ENCODE results near the gene CSAD.
"Not testable (repeated sequence)": the region's sequence is repeated elsewhere in the genome, so short reads cannot be mapped to it uniquely, and the experiment has no call there.

Gene CSAD

DNA sequence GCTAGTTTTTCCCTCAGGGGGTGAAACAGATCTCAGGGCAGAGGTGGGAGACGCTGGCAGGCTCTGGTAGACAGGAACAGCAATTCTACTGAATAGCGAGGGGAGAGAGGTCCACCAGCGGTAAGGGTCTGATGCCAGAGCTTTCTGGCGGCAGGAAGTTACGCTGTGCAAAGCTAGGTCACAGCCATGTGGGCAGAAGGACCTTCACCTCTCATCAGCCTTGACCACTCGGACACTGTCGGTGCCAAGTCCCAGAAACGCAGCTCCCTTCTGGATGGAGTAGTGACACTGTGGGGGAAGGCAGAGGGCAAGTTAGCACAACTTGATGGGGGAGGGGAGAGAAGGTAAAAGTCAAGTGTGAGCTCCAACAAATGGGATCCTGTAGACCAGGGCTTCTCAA lies 10.5 kb downstream of the CSAD start:
- H3K27me3 ChIP-seq (ENCODE audit: low read length) = no peaks in the 10 kb centered on the region

DNA sequence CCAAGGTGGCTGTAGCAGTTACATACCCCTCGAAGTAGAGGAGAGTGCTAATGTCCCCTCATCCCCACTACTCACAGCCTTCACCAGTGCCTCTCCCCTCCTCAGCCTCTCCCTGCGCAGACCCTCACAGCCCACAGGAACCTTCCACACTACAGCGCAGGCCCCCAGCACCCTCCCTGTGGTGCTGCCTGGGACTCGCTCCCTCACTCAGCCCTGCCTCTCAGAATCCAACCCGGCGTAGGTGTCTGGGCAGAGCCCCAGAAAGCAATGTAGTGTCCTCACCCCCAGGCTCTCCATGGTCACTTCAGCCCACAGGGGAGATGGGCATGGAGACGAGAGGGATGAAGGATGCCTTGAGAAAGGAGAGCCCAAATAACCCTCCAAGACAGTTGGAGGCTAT lies 11.1 kb downstream of the CSAD start:
- H3K36me3 ChIP-seq (ENCODE audit: low read length) = no peaks in the 10 kb centered on the region
- no peak overlapping the region for H3K4me3 ChIP-seq (ENCODE audit: insufficient read depth, low read length, poor library complexity, severe bottlenecking)
- TF ChIP-seq EZH2phosphoT487 (conservative IDR thresholded peaks at IDR 0.05; ENCODE audit: low read length) = no peak
- TF ChIP-seq, protein P1, sequence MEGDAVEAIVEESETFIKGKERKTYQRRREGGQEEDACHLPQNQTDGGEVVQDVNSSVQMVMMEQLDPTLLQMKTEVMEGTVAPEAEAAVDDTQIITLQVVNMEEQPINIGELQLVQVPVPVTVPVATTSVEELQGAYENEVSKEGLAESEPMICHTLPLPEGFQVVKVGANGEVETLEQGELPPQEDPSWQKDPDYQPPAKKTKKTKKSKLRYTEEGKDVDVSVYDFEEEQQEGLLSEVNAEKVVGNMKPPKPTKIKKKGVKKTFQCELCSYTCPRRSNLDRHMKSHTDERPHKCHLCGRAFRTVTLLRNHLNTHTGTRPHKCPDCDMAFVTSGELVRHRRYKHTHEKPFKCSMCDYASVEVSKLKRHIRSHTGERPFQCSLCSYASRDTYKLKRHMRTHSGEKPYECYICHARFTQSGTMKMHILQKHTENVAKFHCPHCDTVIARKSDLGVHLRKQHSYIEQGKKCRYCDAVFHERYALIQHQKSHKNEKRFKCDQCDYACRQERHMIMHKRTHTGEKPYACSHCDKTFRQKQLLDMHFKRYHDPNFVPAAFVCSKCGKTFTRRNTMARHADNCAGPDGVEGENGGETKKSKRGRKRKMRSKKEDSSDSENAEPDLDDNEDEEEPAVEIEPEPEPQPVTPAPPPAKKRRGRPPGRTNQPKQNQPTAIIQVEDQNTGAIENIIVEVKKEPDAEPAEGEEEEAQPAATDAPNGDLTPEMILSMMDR (IDR thresholded peaks at IDR 0.05; ENCODE audit: insufficient read depth, low read length, poor library complexity, severe bottlenecking) = no peak
- H2AFZ ChIP-seq (ENCODE audit: low read depth, low read length, severe bottlenecking) = no peak overlapping the region
- H3K9me2 ChIP-seq (replicated peaks; ENCODE audit: insufficient read depth, low read length) = no peaks in the 10 kb centered on the region
- H4K20me1 ChIP-seq (ENCODE audit: low read depth, low read length) = no peaks in the 10 kb centered on the region
- H3K27me3 ChIP-seq (ENCODE audit: low read length) = no peaks in the 10 kb centered on the region
- no peak overlapping the region for H3K27ac ChIP-seq (ENCODE audit: low read depth, low read length)
- no peaks in the 10 kb centered on the region for H3K9me3 ChIP-seq (ENCODE audit: insufficient read depth, low read length)
- no peak overlapping the region for H3K4me2 ChIP-seq (ENCODE audit: low read depth, low read length, poor library complexity, severe bottlenecking)
- H3K9ac ChIP-seq (ENCODE audit: low read length) = no peak overlapping the region
- H3F3A ChIP-seq (ENCODE audit: insufficient read depth) = no peaks in the 10 kb centered on the region
- H3K79me2 ChIP-seq (ENCODE audit: insufficient read depth, low read length) = no peaks in the 10 kb centered on the region

More for the DNA sequence above, 10.5 kb downstream of the CSAD start:
- H3K9ac ChIP-seq (ENCODE audit: low read length) = no peak overlapping the region
- TF ChIP-seq, protein P1 (IDR thresholded peaks at IDR 0.05; ENCODE audit: insufficient read depth, low read length, poor library complexity, severe bottlenecking) = no peak
- no peak for TF ChIP-seq EZH2phosphoT487 (conservative IDR thresholded peaks at IDR 0.05; ENCODE audit: low read length)
- no peak overlapping the region for H2AFZ ChIP-seq (ENCODE audit: low read depth, low read length, severe bottlenecking)
- H3F3A ChIP-seq (ENCODE audit: insufficient read depth) = no peaks in the 10 kb centered on the region
- H3K4me3 ChIP-seq (ENCODE audit: insufficient read depth, low read length, poor library complexity, severe bottlenecking) = no peak overlapping the region
- H3K79me2 ChIP-seq (ENCODE audit: insufficient read depth, low read length) = no peaks in the 10 kb centered on the region
- H3K36me3 ChIP-seq (ENCODE audit: low read length) = no peaks in the 10 kb centered on the region
- no peak overlapping the region for H3K27ac ChIP-seq (ENCODE audit: low read depth, low read length)
- no peaks in the 10 kb centered on the region for H4K20me1 ChIP-seq (ENCODE audit: low read depth, low read length)
- H3K9me2 ChIP-seq (replicated peaks; ENCODE audit: insufficient read depth, low read length) = no peaks in the 10 kb centered on the region
- no peaks in the 10 kb centered on the region for H3K9me3 ChIP-seq (ENCODE audit: insufficient read depth, low read length)
- no peak overlapping the region for H3K4me2 ChIP-seq (ENCODE audit: low read depth, low read length, poor library complexity, severe bottlenecking)

DNA sequence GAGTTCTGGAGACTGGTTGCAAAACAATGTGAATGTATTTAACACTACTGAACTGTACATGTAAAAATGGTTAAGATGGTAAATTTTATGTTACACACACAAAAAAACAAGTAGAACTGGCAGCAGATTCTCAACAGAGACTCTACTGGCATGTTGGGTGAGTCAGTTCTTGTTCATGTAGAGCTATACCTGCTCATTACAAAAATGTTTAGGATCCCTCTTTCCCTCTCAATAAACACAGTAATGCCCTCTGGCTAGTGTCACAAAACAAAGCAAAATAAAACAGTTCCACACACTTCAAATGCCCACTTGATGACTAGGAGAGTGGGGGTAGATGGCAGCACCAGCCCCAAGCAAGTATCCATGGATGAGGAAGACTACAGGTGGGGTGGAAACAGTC lies 13.9 kb downstream of the CSAD start:
- no peak overlapping the region for H2AFZ ChIP-seq (ENCODE audit: low read depth, low read length, severe bottlenecking)
- no peaks in the 10 kb centered on the region for H3K9me2 ChIP-seq (replicated peaks; ENCODE audit: insufficient read depth, low read length)
- H3K79me2 ChIP-seq (ENCODE audit: insufficient read depth, low read length) = no peaks in the 10 kb centered on the region
- H3K36me3 ChIP-seq (ENCODE audit: low read length) = no peaks in the 10 kb centered on the region
- no peaks in the 10 kb centered on the region for H3K27me3 ChIP-seq (ENCODE audit: low read length)
- H3K9me3 ChIP-seq (ENCODE audit: insufficient read depth, low read length) = no peaks in the 10 kb centered on the region
- no peaks in the 10 kb centered on the region for H4K20me1 ChIP-seq (ENCODE audit: low read depth, low read length)
- no peak overlapping the region for H3K9ac ChIP-seq (ENCODE audit: low read length)
- TF ChIP-seq, protein P1 (IDR thresholded peaks at IDR 0.05; ENCODE audit: insufficient read depth, low read length, poor library complexity, severe bottlenecking) = no peak
- TF ChIP-seq EZH2phosphoT487 (conservative IDR thresholded peaks at IDR 0.05; ENCODE audit: low read length) = no peak
- no peak overlapping the region for H3K27ac ChIP-seq (ENCODE audit: low read depth, low read length)
- H3F3A ChIP-seq (ENCODE audit: insufficient read depth) = no peaks in the 10 kb centered on the region
- no peak overlapping the region for H3K4me3 ChIP-seq (ENCODE audit: insufficient read depth, low read length, poor library complexity, severe bottlenecking)
- H3K4me2 ChIP-seq (ENCODE audit: low read depth, low read length, poor library complexity, severe bottlenecking) = no peak overlapping the region

DNA sequence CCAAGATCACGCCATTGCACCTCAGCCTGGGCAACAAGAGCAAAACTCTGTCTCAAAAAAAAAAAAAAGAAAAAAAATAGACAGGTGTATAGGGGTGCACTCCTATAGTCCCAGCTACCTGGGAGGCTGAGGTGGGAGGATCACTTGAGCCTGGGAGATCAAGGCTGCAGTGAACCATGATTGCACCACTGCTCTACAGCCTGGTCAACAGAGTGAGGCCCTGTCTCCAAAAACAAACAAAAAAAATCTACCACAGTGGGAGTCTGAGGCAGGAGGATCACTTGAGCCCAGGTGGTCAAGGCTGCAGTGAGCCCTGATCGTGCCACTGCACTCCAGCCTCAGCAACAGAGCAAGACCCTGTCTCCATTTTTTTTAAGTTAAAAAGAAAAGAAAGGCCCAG lies 17.7 kb downstream of the CSAD start:
- not testable (repeated sequence) for H3K9me3 ChIP-seq (ENCODE audit: insufficient read depth, low read length); H3K4me2 ChIP-seq (ENCODE audit: low read depth, low read length, poor library complexity, severe bottlenecking); H3K27me3 ChIP-seq (ENCODE audit: low read length); H3K27ac ChIP-seq (ENCODE audit: low read depth, low read length); H4K20me1 ChIP-seq (ENCODE audit: low read depth, low read length); H3K4me3 ChIP-seq (ENCODE audit: insufficient read depth, low read length, poor library complexity, severe bottlenecking); H3K9me2 ChIP-seq (replicated peaks; ENCODE audit: insufficient read depth, low read length); H3K36me3 ChIP-seq (ENCODE audit: low read length); H2AFZ ChIP-seq (ENCODE audit: low read depth, low read length, severe bottlenecking); H3K9ac ChIP-seq (ENCODE audit: low read length); H3F3A ChIP-seq (ENCODE audit: insufficient read depth); H3K79me2 ChIP-seq (ENCODE audit: insufficient read depth, low read length)
